HepG2 (cell line): ENCODE measurements around the gene USP40. TPM values are rescaled to one million over a fixed set of nuclear protein-coding genes. Genes with fewer than 3 reads are reported as not detected.

Experiments used
- ATAC-seq: fragments of 200-7000 bp; cut with Tn5 transposase; 3 replicates; pipeline ENCODE4 v1.9.1; 2020; ENCODE audit warnings: mild to moderate bottlenecking, moderate library complexity
- BruUV-seq: library from RNA; stranded (reverse); fragments of 400-500 nt; replicated peaks from 2 replicates; lab custom pipeline; 2021; lab: Mats Ljungman, UMichigan
- CTCF ChIA-PET: fragments of 300-600 bp; formaldehyde crosslinking; extraction: SDS; loops from one replicate; lab custom pipeline; 2021; ENCODE audit warnings: low total read pairs, inconsistent platforms, low intra/inter-chr PET ratio; lab: Yijun Ruan, JAX
- POLR2A ChIA-PET: fragments of 350-600 bp; sonication (Branson Sonifier 250); formaldehyde crosslinking; loops from one replicate; lab custom pipeline; 2020; ENCODE audit warnings: antibody characterized with exemption, inconsistent platforms; lab: Yijun Ruan, JAX
- DNase-seq: peaks from one replicate; pipeline ENCODE4 v3.0.0-alpha.2; 2015; ENCODE audit warnings: low spot score
- FAIRE-seq: peaks from 3 replicates; lab custom pipeline; 2011; peaks lifted over from hg19 to GRCh38; lab: Jason Lieb, UNC
- H2AFZ ChIP-seq: one replicate; pipeline ENCODE4 v1.6.1; 2011; ENCODE audit warnings: low read length, inconsistent platforms
- H3K27ac ChIP-seq: fragments of 300-600 bp; 3 replicates; pipeline ENCODE4 v1.8.0; 2011; ENCODE audit warnings: mixed run types, mild to moderate bottlenecking, mixed read lengths, low read length, inconsistent platforms; ENCODE audit not compliant: insufficient read depth; ENCODE audit errors: extremely low read length
- H3K27me3 ChIP-seq, 2 experiments: fragments of 200-600 bp in 1 of 2; 2 replicates in 1 of 2; 3 replicates in 1 of 2; pipeline versions ENCODE4 v1.6.0 to v1.8.0; 2011; ENCODE audit warnings: low read length in 2 of 2, mild to moderate bottlenecking in 2 of 2, moderate library complexity in 2 of 2, inconsistent platforms in 1 of 2; ENCODE audit not compliant: insufficient read depth in 2 of 2, control insufficient read depth in 1 of 2
- H3K36me3 ChIP-seq, 2 experiments: fragments of 200-600 bp in 1 of 2; replicated peaks in 1 of 2; 2 replicates in 1 of 2; 3 replicates in 1 of 2; pipeline versions ENCODE4 v1.5.1 to v1.8.0; 2011; ENCODE audit warnings: low read length in 2 of 2, inconsistent platforms in 1 of 2; ENCODE audit not compliant: insufficient read depth in 2 of 2, control insufficient read depth in 1 of 2
- H3K4me1 ChIP-seq: 2 replicates; pipeline ENCODE4 v1.5.1; 2012; ENCODE audit warnings: low read length, inconsistent platforms; ENCODE audit not compliant: insufficient read depth
- H3K4me2 ChIP-seq: 2 replicates; pipeline ENCODE4 v1.6.0; 2011; ENCODE audit warnings: low read depth, low read length, inconsistent platforms
- H3K4me3 ChIP-seq, 3 experiments: fragments of 200-600 bp in 1 of 3; sonication (generic), shearing (Covaris generic) in 1 of 3; replicated peaks in 1 of 3; 2 replicates each; pipeline ENCODE4 v1.5.1; 2011 to 2016; ENCODE audit warnings: low read length in 3 of 3, inconsistent platforms in 2 of 3, low read depth in 2 of 3, mild to moderate bottlenecking in 2 of 3, control low read depth in 1 of 3, mixed read lengths in 1 of 3; ENCODE audit not compliant: insufficient read depth in 1 of 3
- H3K79me2 ChIP-seq: one replicate; pipeline ENCODE4 v1.6.1; 2011; ENCODE audit warnings: low read length, inconsistent platforms; ENCODE audit not compliant: insufficient read depth
- H3K9ac ChIP-seq: 2 replicates; pipeline ENCODE4 v1.6.0; 2011; ENCODE audit warnings: mild to moderate bottlenecking, low read depth, low read length, inconsistent platforms; ENCODE audit not compliant: insufficient read depth
- H3K9me3 ChIP-seq: 2 replicates; pipeline ENCODE4 v1.5.1; 2012; ENCODE audit warnings: mild to moderate bottlenecking, low read length
- H4K20me1 ChIP-seq: 2 replicates; pipeline ENCODE4 v1.6.0; 2011; ENCODE audit warnings: inconsistent platforms, mild to moderate bottlenecking, low read length, moderate library complexity; ENCODE audit not compliant: insufficient read depth
- AHR ChIP-seq: IDR thresholded peaks from 2 replicates; pipeline ENCODE4 v1.6.1; 2018; ENCODE audit warnings: missing genetic modification reagents, missing compliant biosample characterization
- ATF7 ChIP-seq, 2 experiments: fragments of 450-650 bp in 1 of 2; sonication (generic) in 1 of 2; formaldehyde crosslinking in 1 of 2; IDR thresholded peaks; 2 replicates each; pipeline versions ENCODE4 v1.4.0 to v1.6.1; 2016 to 2020; ENCODE audit warnings: antibody characterized with exemption in 1 of 2, mild to moderate bottlenecking in 1 of 2, missing genetic modification reagents in 1 of 2
- CAMTA2 ChIP-seq: sonication (generic); formaldehyde crosslinking; IDR thresholded peaks from 2 replicates; pipeline ENCODE4 v1.4.0; 2020; ENCODE audit warnings: mild to moderate bottlenecking, missing genetic modification reagents, borderline replicate concordance
- DR1 ChIP-seq: sonication (generic); formaldehyde crosslinking; IDR thresholded peaks from 2 replicates; pipeline ENCODE4 v1.8.0; 2021; ENCODE audit warnings: mild to moderate bottlenecking, missing genetic modification reagents, inconsistent platforms
- ESRRA ChIP-seq: sonication (generic); formaldehyde crosslinking; IDR thresholded peaks from 2 replicates; pipeline ENCODE4 v1.5.1; 2020; ENCODE audit warnings: mild to moderate bottlenecking, low read depth, missing genetic modification reagents
- NFIC ChIP-seq: IDR thresholded peaks from 2 replicates; pipeline ENCODE4 v1.6.1; 2012; ENCODE audit warnings: mild to moderate bottlenecking, low read length, inconsistent platforms
- NR2F2 ChIP-seq: IDR thresholded peaks from 2 replicates; pipeline ENCODE4 v1.6.1; 2012; ENCODE audit warnings: low read depth, inconsistent platforms, borderline replicate concordance
- PCBP2 ChIP-seq: fragments of 200-400 bp; formaldehyde crosslinking; optimal IDR thresholded peaks from 2 replicates; pipeline ENCODE3; 2018; ENCODE audit warnings: low read length, low read depth; ENCODE audit not compliant: poor library complexity, severe bottlenecking
- SMARCC2 ChIP-seq: fragments of 450-650 bp; IDR thresholded peaks from 2 replicates; pipeline ENCODE4 v1.6.1; 2017; ENCODE audit warnings: antibody characterized with exemption, mild to moderate bottlenecking
- ZC3H13 ChIP-seq: sonication (generic); formaldehyde crosslinking; IDR thresholded peaks from 2 replicates; pipeline ENCODE4 v1.8.1; 2023; ENCODE audit warnings: mild to moderate bottlenecking, missing genetic modification reagents, moderate library complexity
- ZNF670 ChIP-seq: sonication (generic); formaldehyde crosslinking; IDR thresholded peaks from 2 replicates; pipeline ENCODE4 v1.8.0; 2022; ENCODE audit warnings: mild to moderate bottlenecking, missing genetic modification reagents, borderline replicate concordance
- WGBS: methylation state at CpG from one replicate; pipeline ENCODE4 v1.1.6; 2017; ENCODE audit warnings: low lambda C conversion rate; 5-methylcytosine and 5-hydroxymethylcytosine counted together
- in situ Hi-C: cut with HindIII; loops from 2 replicates; pipeline ENCODE4 v1.10.0; 2017; ENCODE audit warnings: low pct_unique_long_range_greater_than_20kb; ENCODE audit not compliant: extremely low pct_ligation_motif_present
- intact Hi-C: fragments of 100-400 bp; cut with micrococcal nuclease; formaldehyde crosslinking; loops from one replicate; pipeline ENCODE4 v1.10.0; 2022; ENCODE audit not compliant: unreplicated experiment
- polyA plus RNA-seq, 8 experiments: library from polyadenylated mRNA; depleted of rRNA in 3 of 8; stranded (reverse) in 7 of 8; unstranded in 1 of 8; fragments of >200 nt; fragmentation: Illumina TruSeq in 4 of 8; extraction: Trizol in 4 of 8; gene quantifications; 2 replicates each; pipeline versions ENCODE4 v1.2.1 to v1.2.3, GENCODE V29; 2011 to 2016; ENCODE audit warnings: low read depth in 4 of 8, missing spikeins in 1 of 8, mixed read lengths in 1 of 8; ENCODE audit not compliant: insufficient read depth in 1 of 8
- total RNA-seq, 5 experiments: library from RNA; depleted of rRNA; stranded (reverse); fragments of >200 nt; fragmentation: Illumina TruSeq; extraction: Trizol; gene quantifications; 2 replicates each; pipeline ENCODE4 v1.2.3, GENCODE V29; 2016; ENCODE audit warnings: low read depth in 1 of 5
- TF ChIP-seq, protein P1 (sequence below): sonication (generic); formaldehyde crosslinking; IDR thresholded peaks from 2 replicates; pipeline ENCODE4 v1.8.0; 2022; ENCODE audit warnings: mild to moderate bottlenecking, missing genetic modification reagents, borderline replicate concordance
- TF ChIP-seq, protein P2 (sequence below): sonication (generic); formaldehyde crosslinking; IDR thresholded peaks from 2 replicates; pipeline ENCODE4 v1.4.0; 2020; ENCODE audit warnings: missing genetic modification reagents
- TF ChIP-seq, protein P3 (sequence below): sonication (generic); formaldehyde crosslinking; IDR thresholded peaks from 2 replicates; pipeline ENCODE4 v1.4.0; 2020; ENCODE audit warnings: missing genetic modification reagents, mild to moderate bottlenecking, borderline replicate concordance
- TF ChIP-seq, protein P4 (sequence below): IDR thresholded peaks from 2 replicates; pipeline ENCODE4 v1.6.1; 2016; ENCODE audit warnings: missing genetic modification reagents, missing compliant biosample characterization

USP40 gene
- total and polyA plus RNA-seq, 2 of the 13 experiments (the other 11 are each of a cell fraction or from before 2014, with no cell fraction given): 41.0 to 46.3 TPM

DNA sequence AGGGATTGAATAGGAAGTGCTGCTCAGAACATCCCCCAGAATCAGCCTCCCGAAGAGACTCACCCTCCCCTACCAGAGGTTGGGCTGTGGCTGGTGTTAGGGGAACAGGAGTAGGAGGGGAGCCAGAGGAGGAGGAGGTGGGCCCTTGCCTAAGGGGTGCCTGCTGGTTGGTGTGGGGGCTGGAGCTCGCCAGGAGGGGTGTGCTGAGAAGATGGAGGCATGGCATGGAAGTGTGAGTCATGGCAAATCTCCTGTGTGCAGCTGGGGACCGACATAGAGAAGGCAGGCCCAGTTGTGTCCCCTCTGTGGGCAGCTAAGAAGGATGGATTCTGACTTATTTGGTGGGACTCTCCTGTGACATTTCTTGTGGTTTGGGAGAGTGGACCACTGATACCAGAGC is 138.6 kb downstream of the USP40 start:
- H3K79me2 ChIP-seq: peaks cover 17% of the 10 kb centered on the region
- H3K4me3 ChIP-seq: no peak overlapping the region
- intact Hi-C loops: no loop called here
- ChIA-PET POLR2A (no interaction called here), CTCF (no interaction called here)
- TF ChIP-seq NFIC (no peak), PCBP2 (no peak), AHR (CRISPR knock-in tag) (no peak), ZC3H13 (no peak), ZNF670 (CRISPR knock-in tag) (no peak), ESRRA (CRISPR knock-in tag) (no peak), CAMTA2 (CRISPR knock-in tag) (no peak), NR2F2 (no peak), DR1 (CRISPR knock-in tag) (no peak), ATF7 (IDR thresholded peaks at IDR 0.05) (no peak), ATF7 (CRISPR knock-in tag; IDR thresholded peaks at IDR 0.05) (no peak), SMARCC2 (no peak)
- TF ChIP-seq, protein P1, sequence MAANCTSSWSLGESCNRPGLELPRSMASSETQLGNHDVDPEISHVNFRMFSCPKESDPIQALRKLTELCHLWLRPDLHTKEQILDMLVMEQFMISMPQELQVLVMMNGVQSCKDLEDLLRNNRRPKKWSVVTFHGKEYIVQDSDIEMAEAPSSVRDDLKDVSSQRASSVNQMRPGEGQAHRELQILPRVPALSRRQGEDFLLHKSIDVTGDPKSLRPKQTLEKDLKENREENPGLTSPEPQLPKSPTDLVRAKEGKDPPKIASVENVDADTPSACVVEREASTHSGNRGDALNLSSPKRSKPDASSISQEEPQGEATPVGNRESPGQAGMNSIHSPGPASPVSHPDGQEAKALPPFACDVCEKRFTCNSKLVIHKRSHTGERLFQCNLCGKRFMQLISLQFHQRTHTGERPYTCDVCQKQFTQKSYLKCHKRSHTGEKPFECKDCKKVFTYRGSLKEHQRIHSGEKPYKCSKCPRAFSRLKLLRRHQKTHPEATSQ (CRISPR knock-in tag): no peak
- TF ChIP-seq, protein P2, sequence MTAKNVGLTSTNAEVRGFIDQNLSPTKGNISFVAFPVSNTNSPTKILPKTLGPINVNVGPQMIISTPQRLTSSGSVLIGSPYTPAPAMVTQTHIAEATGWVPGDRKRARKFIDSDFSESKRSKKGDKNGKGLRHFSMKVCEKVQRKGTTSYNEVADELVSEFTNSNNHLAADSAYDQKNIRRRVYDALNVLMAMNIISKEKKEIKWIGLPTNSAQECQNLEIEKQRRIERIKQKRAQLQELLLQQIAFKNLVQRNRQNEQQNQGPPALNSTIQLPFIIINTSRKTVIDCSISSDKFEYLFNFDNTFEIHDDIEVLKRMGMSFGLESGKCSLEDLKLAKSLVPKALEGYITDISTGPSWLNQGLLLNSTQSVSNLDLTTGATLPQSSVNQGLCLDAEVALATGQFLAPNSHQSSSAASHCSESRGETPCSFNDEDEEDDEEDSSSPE (CRISPR knock-in tag): no peak
- TF ChIP-seq, protein P3, sequence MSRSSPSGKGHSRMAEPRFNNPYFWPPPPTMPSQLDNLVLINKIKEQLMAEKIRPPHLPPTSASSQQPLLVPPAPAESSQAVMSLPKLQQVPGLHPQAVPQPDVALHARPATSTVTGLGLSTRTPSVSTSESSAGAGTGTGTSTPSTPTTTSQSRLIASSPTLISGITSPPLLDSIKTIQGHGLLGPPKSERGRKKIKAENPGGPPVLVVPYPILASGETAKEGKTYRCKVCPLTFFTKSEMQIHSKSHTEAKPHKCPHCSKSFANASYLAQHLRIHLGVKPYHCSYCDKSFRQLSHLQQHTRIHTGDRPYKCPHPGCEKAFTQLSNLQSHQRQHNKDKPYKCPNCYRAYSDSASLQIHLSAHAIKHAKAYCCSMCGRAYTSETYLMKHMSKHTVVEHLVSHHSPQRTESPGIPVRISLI (CRISPR knock-in tag): no peak
- TF ChIP-seq, protein P4, sequence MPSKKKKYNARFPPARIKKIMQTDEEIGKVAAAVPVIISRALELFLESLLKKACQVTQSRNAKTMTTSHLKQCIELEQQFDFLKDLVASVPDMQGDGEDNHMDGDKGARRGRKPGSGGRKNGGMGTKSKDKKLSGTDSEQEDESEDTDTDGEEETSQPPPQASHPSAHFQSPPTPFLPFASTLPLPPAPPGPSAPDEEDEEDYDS (CRISPR knock-in tag): no peak
- DNase-seq (no peak), FAIRE-seq (no peak), ATAC-seq (no peak)
- no peak overlapping the region for H3K9ac ChIP-seq
- in situ Hi-C loops: no loop called here
- H3K9me3 ChIP-seq: no peaks in the 10 kb centered on the region
- peaks cover 15% of the 10 kb centered on the region for H3K4me1 ChIP-seq
- no peak overlapping the region for H2AFZ ChIP-seq
- no peaks in the 10 kb centered on the region for H3K36me3 ChIP-seq
- H4K20me1 ChIP-seq: 0 out of 2 replicates have a peak, but pooled peaks cover 3% of the 10 kb centered on the region
- 91% methylated on average over 3 of the region's 3 CpGs for WGBS
- no peak overlapping the region for H3K27ac ChIP-seq
- no peak overlapping the region for H3K4me2 ChIP-seq
- H3K27me3 ChIP-seq: no peaks in the 10 kb centered on the region
- no TSS peak for BruUV-seq
